ENCODE results near the gene CYSRT1.

The CYSRT1 gene

DNA sequence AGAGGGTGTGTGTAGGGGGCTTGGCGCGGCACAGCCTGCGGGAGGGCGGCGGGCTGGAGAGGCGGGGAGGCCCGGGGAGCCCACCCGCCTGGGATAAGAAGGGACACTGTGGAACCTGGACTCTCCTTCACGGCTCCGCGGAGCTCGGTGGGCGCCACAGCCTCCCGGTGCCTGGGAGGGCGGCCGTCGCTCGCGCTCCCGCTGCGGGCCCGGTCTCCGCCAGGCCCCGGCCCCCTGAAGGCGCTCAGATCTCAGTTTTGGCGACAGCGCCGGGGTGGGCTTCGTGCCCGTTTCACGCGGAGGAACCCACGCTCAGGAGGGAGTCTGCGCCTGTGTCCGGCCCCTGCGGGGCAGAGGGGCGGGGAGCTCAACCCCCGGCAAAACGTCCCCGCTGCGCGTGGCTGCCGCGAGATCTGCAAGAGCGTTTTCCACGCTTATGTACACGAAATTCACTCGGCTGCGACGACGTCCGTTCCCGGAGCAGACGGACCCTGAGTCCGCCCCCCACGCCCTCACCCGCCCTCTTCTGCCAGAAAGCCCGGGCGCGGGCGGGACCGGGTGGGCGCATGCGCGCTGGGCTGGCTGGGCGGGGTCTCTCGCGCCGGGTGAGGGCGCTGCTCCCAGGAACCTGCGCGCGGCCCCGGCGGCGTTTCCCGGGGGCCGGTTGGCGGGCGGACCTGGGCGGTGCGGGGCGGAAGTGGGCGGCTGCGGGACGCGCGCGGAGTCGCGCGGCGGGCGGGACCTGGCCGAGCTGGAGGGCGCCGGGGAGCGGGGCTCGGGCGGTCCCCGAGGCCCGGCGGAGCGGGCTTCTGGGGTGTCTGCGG is 29.9 kb downstream of the CYSRT1 start, which contains the start of gene NELFB:
Gene NELFB, plus strand, starts transcription at position 704 of the 824 bp plus-strand sequence.
- peak; percentile 52 for DNase-seq

DNA sequence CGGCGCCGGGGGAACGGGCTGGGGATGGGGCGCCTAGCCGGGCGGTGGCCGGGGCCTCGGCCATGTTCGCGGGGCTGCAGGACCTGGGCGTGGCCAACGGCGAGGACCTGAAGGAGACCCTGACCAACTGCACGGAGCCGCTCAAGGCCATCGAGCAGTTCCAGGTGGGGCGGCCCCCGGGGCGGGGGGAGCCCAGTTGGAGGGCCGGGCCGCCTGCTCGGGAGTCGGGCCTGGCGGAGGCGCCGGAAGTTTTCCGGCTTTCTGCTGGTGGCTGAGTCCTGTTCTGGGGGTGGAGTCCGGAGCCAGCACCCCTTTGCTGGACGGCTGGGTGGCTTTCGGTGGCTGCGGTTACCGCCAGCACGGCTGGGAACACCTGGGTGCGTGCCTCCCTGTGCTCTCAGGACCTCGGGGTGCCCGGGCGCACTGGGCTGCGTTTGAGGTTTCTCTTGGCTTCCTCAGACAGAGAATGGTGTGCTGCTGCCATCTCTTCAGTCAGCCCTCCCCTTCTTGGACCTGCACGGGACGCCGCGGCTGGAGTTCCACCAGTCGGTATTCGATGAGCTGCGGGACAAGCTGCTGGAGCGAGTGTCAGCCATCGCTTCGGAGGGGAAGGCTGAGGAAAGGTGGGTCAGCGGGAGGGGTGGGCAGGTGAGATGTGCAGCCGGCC is 30.6 kb downstream of the CYSRT1 start:
- DNase-seq: no peak

DNA sequence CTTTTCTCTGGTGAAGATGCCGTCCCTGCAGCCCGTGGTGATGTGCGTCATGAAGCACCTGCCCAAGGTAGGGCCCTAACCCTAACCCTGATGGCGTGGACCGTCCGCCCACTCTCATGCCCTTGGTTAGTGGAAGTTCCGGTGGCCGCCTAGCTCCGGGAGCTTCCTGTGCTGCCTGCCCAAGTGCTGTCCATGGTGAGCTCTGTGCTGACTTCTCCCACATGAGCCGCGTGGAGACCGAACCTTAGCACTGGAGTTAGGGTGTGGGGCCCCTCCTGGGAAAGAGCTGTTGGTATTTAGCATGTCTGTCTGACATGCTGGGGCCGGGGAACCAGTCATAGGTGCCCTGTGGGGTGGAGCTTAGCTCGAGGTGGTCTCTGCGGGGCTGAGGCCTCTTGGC is 31.4 kb downstream of the CYSRT1 start:
- no peak for DNase-seq

DNA sequence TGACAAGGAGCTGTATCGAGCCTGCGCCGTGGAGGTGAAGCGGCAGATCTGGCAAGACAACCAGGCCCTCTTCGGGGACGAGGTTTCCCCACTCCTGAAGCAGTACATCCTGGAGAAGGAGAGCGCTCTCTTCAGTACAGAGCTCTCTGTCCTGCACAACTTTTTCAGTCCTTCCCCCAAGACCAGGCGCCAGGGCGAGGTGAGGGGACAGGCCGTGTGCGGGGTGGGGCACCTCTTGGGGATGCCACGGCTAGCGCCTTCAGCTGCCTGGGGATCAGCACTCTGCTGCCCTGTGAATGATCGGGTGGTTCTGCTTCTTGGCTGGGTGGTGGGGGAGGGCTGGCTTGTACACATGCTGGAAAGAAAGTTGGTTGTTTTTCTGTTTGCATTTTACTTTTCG is 31.9 kb downstream of the CYSRT1 start:
- DNase-seq: no peak

DNA sequence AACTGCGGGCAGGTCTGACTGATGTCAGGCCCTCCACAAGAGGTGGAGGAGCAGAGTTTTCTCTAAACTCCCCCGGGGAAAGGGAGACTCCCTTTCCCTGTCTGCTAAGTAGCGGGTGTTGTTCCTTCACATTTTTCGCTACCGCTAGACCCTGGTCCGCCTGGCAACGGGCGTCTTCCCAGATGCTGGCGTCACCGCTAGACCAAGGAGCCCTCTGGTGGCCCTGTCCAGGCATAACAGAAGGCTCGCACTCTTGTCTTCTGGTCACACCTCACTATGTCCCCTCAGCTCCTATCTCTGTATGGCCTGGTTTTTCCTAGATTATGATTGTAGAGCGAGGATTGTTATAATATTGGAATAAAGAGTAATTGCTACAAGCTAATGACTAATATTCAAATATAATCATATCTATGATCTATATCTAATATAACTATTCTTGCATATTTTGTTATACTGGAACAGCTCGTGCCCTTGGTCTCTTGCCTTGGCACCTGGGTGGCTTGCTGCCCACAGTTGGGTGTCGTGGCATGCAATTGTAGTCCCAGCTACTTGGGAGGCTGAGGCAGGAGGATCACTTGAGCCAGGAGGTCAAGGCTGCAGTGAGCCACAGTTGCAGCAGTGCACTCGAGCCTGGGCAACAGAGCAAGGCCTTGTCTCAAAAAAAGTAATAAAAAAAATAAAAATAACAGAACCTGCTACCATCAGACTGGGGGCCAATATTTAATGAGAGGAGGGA is 37.4 kb downstream of the CYSRT1 start:
- peak; percentile 5 for DNase-seq

DNA sequence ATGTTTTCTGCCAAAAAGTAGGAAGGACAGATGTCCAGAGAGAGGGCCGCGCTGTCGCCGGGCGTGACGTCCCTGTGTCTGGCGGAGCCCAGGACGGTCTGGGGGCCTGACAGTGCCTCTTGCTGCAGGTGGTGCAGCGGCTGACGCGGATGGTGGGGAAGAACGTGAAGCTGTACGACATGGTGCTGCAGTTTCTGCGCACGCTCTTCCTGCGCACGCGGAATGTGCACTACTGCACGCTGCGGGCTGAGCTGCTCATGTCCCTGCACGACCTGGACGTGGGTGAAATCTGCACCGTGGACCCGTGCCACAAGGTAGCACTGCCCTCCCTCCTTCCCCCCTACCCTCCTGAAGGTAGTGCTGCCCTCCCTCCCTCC is 37.9 kb downstream of the CYSRT1 start:
- no peak for DNase-seq

DNA sequence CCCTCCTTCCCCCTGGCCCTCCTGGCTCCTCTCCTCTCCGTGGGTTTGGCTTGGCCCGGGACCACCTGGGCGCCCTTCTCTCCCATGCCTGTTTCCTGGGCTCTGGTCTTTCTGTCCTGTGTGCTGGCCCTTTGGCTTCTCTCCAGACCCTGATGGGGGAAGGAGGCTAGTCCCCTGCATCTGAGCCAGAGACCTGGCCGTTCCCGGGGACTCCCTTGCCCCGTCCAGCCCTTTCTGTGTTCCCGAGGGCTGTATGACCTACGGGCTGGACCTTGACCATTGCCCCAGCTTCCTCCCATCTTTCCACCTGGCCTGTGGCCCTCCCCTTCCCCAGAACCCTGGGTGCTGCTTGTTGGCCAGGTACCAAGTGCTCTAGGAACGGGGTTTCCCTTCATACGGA is 38.5 kb downstream of the CYSRT1 start:
- DNase-seq: no peak

DNA sequence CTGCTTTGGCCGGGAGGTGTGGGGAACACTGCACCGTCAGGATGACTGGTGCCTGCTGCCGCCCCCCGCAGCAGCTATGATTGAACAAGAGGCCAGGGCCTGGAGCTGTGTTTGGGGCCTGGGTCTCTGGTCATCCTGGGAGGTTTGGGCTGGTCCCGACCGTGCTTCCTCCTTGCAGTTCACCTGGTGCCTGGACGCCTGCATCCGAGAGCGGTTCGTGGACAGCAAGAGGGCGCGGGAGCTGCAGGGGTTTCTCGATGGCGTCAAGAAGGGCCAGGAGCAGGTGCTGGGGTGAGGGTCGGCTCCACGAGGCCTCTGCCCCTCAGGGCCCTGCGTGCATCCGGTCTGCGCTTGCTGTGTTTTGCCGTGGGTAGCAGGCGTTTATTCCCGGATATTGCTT is 39.1 kb downstream of the CYSRT1 start:
- no peak for DNase-seq

DNA sequence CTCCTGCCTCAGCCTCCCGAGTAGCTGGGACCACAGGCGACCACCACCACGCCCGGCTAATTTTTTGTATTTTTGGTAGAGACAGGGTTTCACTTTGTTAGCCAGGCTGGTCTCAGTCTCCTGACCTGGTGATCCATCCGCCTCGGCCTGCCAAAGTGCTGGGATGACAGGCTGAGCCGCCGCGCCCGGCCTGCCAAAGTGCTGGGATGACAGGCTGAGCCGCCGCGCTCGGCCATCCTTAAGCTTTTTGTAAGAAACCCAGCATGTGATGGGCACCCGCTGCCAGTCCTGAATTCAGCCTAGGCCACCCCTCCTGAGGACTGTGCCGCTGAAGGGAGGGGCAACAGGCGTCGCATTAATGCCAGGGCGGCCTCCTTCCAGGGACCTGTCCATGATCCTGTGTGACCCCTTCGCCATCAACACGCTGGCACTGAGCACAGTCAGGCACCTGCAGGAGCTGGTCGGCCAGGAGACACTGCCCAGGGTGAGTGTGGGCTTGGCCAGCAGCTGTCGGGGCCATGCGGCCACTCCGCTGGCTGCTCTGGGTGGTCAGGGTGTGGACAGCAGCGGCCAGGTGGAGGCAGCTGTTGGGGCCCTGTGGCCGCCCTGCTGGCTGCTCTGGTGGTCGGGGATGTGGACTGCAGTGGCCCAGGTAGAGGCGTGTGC is 40.7 kb downstream of the CYSRT1 start:
- no peak for DNase-seq

DNA sequence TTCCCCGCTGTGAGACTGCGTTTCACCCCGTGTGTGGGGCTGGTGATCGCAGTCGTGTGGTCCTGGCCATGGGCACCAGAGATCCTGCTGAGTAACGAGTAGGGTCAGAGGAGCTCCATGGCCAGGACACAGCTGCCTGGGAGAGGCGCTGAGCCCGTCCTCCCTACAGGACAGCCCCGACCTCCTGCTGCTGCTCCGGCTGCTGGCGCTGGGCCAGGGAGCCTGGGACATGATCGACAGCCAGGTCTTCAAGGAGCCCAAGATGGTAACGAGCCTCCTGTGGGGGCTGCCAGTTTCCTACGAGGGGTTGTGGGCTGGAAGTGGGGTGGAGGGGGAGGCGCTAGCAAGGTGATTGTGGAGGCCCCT is 41.2 kb downstream of the CYSRT1 start:
- no peak for DNase-seq

DNA sequence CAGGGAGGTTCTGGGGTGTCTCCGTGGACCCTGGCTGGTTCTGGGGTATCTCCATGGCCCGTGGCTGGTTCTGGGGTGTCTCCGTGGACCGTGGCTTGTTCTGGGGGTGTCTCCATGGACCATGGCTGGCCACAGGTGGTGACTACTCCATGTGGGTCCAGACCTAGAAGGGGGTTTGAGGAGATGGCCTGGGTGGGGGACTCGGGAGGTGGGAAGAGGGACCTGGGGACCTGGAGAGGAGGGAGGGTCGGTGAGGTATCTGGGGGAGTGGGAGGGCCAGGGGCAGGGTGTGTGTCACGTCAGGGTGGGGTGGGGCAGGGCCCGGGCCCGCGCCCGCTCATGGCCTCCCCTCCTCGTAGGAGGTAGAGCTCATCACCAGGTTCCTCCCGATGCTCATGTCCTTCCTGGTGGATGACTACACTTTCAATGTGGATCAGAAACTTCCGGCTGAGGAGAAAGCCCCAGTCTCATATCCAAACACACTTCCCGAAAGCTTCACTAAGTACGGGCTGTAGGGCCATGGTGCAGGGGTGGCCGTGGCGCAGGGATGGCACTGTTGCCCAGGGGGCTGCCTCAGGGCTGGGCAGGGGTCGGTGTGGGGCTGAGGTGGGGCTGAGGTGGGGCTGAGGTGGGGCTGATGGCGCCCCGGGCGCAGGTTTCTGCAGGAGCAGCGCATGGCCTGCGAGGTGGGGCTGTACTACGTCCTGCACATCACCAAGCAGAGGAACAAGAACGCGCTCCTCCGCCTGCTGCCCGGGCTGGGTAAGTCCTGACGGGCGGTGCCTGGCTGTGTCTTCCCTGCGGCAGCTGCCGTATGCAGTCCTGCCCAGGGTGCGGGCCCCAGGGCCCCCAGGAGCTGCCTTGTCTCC is 41.8 kb downstream of the CYSRT1 start:
- DNase-seq: no peak

DNA sequence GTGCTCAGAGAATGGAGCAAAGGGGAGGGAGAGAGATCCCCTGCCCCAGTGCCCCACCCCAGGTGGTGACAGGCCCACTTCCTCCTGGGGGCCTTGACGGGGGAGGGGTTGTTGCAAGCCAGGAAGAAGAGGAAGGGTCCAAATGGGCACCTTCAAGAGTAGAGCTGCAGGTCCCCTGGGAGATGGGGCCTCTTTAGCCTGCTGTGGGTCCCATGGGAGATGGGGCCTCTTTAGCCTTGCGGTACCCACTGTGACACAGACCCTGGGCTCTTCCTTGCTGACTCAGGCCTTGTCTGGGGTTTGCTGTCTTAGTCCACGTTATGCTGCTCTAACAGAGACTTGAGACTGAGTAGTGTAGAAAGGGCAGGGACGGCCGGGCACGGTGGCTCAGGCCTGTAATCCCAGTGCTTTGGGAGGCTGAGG is 43.0 kb downstream of the CYSRT1 start:
- no peak for DNase-seq

DNA sequence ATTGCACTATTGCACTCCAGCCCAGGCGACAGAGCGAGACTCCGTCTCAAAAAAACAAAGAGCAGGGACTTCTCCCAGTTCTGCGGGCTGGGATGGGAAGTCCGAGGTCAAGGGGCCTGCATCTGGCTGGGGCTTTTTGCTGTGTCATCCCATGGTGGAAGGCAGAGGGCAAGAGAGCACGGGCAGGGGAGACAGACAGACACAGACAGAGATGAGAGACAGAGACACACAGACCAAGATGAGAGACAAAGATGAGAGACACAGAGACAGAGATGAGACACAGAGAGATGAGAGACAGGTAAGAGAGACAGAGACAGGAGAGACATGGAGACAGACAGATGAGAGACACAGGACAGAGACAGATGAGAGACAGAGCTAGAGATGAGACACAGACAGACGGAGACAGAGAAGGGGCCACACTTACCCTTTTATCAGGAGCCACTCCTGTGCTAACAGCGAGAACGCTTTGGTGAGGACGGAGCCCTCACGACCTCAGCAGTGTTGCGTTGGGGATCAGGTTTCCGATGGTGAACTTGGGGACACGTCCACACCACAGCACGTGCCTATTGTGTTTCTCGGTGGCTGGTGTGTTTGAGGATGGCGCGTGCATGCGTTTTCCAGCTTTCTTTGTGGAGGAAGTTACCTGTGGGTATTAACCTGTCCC is 43.7 kb downstream of the CYSRT1 start:
- no peak for DNase-seq

DNA sequence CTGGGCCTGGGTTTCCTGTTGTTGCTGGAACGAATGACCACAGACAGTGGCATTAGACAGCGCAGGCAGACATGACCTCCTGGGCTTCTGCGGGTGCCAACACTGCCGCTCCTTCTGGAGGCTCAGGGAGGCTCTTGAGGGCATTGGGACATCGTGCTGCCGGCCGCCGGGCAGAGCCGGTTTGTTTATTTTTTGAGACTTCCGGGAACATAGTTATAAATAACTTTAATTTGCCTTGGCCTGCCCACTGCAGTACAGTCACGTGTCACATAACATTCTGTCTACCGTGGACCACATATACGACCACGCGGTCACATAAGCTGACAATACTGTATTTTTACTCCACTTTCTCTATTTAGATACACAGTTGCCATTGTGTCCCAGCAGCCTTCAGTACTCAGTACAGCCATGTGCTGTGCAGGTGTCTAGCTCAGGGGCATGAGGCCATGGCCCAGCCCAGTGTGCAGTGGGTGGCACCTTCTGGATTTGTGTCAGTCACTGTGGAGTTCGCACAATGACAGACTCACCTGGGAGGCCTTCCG is 44.3 kb downstream of the CYSRT1 start:
- DNase-seq: no peak

DNA sequence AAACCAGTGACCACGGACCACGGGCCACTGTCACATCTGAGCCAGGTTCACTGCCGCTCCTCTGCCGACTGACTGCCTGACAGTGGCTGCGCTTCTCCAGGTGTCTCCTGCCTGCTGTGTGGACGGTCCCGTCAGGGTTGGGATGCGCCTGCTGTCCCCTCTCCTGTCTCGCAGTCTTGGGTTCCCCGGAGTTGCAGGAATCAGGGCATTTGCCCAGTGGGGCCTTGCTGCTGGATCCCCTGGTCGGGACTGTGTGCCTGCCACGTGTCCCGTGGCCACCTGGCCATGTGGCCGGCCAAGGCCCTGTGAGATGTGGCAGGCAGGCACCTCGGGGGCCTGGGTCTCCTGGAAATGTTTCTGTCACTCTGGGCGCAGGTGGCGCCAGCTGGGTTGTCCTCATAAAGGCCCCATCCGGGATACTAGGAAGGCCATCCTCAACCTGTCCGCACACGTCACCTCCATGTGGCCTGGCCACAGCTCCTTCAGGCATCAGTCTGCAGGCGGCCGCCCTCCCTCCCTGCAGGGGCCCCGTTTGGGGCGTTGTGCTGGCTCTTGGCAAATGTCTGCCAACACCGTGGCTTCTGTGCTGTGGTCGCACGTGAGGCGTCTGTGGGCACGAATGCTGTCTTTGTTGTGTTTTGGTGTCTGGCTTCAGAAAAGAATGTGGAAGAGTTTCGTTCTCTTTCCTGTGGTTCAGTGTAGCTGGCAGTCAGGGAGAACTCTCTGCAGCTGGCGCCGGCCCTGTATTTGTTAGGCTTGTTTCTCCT is 46.1 kb downstream of the CYSRT1 start:
- DNase-seq: no peak

DNA sequence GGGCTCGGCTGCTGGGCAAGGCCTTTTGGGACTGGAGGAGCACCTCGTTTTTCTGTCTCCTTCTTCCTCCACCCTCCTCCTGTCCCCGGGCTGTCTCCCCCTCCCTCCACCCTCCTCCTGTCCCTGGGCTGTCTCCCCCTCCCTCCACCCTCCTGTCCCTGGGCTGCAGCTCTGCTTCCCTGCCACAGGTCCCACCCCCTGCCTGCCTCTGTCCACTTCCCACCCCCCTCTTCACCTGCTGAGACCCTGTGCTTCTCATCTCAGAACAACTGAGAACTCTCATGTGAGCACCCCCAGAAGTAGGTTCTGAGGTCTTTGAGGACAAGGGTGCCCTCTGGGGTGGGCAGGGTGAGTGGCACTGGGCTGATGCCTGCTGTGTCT is 46.7 kb downstream of the CYSRT1 start:
- no peak for DNase-seq

DNA sequence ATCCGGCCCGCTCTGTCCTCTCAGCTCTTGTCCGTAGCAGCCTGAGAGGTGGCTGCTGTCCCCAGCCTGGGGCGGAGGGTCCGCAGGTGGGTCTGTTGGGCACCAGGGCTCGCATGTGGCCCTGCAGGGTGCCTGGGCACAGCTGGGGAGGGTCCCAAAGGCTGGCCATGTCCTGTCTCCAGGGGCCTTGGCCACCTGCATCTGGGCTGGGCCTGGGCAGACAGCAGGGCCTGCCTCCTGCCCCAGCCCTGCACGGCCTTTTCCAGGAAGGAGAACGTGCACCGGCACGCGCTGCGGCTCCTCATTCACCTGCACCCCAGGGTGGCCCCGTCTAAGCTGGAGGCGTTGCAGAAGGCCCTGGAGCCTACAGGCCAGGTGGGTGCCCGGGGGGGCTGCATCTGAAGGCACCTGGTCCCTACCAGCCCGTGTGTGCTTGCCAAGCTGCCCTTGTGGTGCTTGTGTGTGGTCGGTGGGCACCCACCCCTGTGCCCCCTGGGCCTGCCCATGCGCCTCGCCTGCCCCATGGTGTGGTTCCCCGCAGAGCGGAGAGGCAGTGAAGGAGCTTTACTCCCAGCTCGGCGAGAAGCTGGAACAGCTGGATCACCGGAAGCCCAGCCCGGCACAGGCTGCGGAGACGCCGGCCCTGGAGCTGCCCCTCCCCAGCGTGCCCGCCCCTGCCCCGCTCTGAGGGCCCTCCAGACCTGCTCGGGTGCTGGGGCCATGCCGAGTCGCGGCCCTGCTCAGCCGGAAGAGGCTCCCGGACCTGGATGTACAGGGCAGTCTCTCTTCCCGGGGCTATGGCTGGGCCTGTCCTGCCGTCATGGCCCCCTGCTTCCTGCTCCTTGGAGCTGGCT is 47.5 kb downstream of the CYSRT1 start:
- DNase-seq: no peak

DNA sequence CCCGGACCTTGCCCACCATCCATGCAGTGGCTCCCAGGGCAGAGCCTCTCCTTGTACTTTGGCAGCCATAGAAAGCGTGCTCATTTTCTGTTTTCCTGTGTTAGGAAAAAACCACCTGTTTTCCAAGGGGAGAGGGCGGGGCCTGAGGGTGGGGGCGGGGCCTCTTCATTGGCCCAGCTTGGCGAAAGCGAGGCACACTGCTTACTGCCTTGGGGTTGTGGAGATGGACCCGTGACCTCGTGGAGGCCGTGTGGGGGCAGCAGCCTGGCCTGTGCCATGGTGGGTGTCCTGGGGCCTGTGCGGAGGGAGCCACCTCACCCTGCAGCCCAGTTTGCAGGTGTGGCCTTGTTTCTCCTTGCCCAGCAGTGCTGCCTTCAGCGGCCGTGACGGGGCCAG is 48.1 kb downstream of the CYSRT1 start:
- no peak for DNase-seq

DNA sequence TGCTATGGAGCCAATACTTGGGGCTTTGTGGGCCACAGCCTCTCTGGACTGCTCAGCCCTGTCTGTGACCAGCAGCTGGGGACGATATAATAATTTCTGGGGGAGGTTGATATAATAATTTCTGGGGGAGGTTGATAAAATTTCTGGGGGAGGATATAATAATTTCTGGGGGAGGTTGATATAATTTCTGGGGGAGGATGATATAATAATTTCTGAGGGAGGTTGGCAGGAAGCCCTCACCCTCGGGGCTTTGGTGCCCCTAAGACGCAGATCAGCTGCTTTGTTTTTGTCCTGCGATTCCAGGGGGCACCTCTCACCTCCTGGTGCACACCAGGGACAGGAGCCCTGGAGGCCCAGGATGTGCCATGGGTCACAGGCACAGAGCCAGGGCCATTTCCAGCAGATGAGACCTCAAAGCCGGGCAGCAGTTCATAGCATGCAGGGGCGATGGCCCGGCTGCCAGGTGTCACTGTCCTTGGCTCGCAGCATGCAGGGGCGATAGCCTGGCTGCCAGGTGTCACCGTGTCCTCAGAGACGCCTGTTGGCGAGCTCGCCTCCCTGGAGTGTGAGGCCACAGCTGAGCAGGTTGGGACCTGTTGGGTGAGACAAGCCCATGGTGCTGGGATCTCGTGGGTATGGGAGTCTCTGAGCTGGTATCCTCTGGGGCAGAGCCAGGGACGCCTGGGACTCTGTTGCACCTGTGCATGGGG is 48.8 kb downstream of the CYSRT1 start:
- no peak for DNase-seq
